Measurements from ENCODE around the gene FRMD6. TPM values are rescaled to one million over a fixed set of nuclear protein-coding genes. Genes with fewer than 3 reads are reported as not detected.

The FRMD6 gene
- polyA plus RNA-seq, 1 experiment, result 507 TPM

GRCh38 chr14:51691176-51691575 is 39.5 kb downstream of the FRMD6 start:
- POLR2A ChIA-PET, result interaction anchor here (0.5 kb wide), 1 partner anchor 40 kb away, joined by 5 read pairs; the partner anchor contains the start of gene FRMD6
- Histone ChIP-seq H3K4me3 (ENCODE audit: low read depth, low read length) (no peak overlapping the region), H3K36me3 (ENCODE audit: control insufficient read depth, insufficient read depth, low read length) (peaks cover 16% of the 10 kb centered on the region), H3K27me3 (ENCODE audit: control insufficient read depth, insufficient read depth, low read length) (no peaks in the 10 kb centered on the region)
- CTCF ChIA-PET, result no interaction called here
- DNase-seq (ENCODE audit: low read depth), result no peak
- TF ChIP-seq, protein P1, sequence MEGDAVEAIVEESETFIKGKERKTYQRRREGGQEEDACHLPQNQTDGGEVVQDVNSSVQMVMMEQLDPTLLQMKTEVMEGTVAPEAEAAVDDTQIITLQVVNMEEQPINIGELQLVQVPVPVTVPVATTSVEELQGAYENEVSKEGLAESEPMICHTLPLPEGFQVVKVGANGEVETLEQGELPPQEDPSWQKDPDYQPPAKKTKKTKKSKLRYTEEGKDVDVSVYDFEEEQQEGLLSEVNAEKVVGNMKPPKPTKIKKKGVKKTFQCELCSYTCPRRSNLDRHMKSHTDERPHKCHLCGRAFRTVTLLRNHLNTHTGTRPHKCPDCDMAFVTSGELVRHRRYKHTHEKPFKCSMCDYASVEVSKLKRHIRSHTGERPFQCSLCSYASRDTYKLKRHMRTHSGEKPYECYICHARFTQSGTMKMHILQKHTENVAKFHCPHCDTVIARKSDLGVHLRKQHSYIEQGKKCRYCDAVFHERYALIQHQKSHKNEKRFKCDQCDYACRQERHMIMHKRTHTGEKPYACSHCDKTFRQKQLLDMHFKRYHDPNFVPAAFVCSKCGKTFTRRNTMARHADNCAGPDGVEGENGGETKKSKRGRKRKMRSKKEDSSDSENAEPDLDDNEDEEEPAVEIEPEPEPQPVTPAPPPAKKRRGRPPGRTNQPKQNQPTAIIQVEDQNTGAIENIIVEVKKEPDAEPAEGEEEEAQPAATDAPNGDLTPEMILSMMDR (IDR thresholded peaks at IDR 0.05; ENCODE audit: insufficient read depth, low read depth, low read length), result no peak

GRCh38 chr14:51692646-51693045 is 40.9 kb downstream of the FRMD6 start:
- no peak overlapping the region for H3K4me3 ChIP-seq (ENCODE audit: low read depth, low read length)
- no peak for DNase-seq (ENCODE audit: low read depth)
- peaks cover 16% of the 10 kb centered on the region for H3K36me3 ChIP-seq (ENCODE audit: control insufficient read depth, insufficient read depth, low read length)
- no peaks in the 10 kb centered on the region for H3K27me3 ChIP-seq (ENCODE audit: control insufficient read depth, insufficient read depth, low read length)
- ChIA-PET POLR2A (interaction anchor here (0.6 kb wide), 1 partner anchor 168 kb away, joined by 10 read pairs; the partner anchor contains the start of gene GNG2), CTCF (interaction anchor here (0.9 to 1.8 kb wide), 2 partner anchors 11 to 358 kb away, joined by 3 to 7 read pairs; no protein-coding TSS in a partner anchor)
- TF ChIP-seq, protein P1 (IDR thresholded peaks at IDR 0.05; ENCODE audit: insufficient read depth, low read depth, low read length), result no peak

- CTCF ChIA-PET, result interaction anchor here (1.0 kb wide), 1 partner anchor 13 kb away, joined by 5 read pairs; no protein-coding TSS in a partner anchor
- POLR2A ChIA-PET, result no interaction called here
- H3K27me3 ChIP-seq (ENCODE audit: control insufficient read depth, insufficient read depth, low read length), result no peaks in the 10 kb centered on the region
- DNase-seq (ENCODE audit: low read depth), result no peak
- peaks cover 14% of the 10 kb centered on the region for H3K36me3 ChIP-seq (ENCODE audit: control insufficient read depth, insufficient read depth, low read length)
- TF ChIP-seq, protein P1 (IDR thresholded peaks at IDR 0.05; ENCODE audit: insufficient read depth, low read depth, low read length), result no peak
- no peak overlapping the region for H3K4me3 ChIP-seq (ENCODE audit: low read depth, low read length)
These were observed 46.1 kb downstream of the FRMD6 start for GRCh38 chr14:51697848-51698247.

- Histone ChIP-seq H3K36me3 (ENCODE audit: control insufficient read depth, insufficient read depth, low read length) (peaks cover 20% of the 10 kb centered on the region), H3K27me3 (ENCODE audit: control insufficient read depth, insufficient read depth, low read length) (no peaks in the 10 kb centered on the region), H3K4me3 (ENCODE audit: low read depth, low read length) (no peak overlapping the region)
- ChIA-PET CTCF (interaction anchor here (1.8 to 1.9 kb wide), 2 partner anchors 74 to 419 kb away, joined by 7 read pairs; no protein-coding TSS in a partner anchor), POLR2A (interaction anchor here (0.6 kb wide), 1 partner anchor 29 kb away, joined by 3 read pairs; no protein-coding TSS in a partner anchor)
- TF ChIP-seq, protein P1 (IDR thresholded peaks at IDR 0.05; ENCODE audit: insufficient read depth, low read depth, low read length), result no peak
- no peak for DNase-seq (ENCODE audit: low read depth)
These were observed 50.2 kb downstream of the FRMD6 start for GRCh38 chr14:51701951-51702350.

GRCh38 chr14:51703787-51704186 is 52.1 kb downstream of the FRMD6 start:
- Histone ChIP-seq H3K4me3 (ENCODE audit: low read depth, low read length) (no peak overlapping the region), H3K36me3 (ENCODE audit: control insufficient read depth, insufficient read depth, low read length) (peaks cover 25% of the 10 kb centered on the region), H3K27me3 (ENCODE audit: control insufficient read depth, insufficient read depth, low read length) (no peaks in the 10 kb centered on the region)
- ChIA-PET CTCF (interaction anchor here (1.8 kb wide), 1 partner anchor 51 kb away, joined by 5 read pairs; no protein-coding TSS in a partner anchor), POLR2A (no interaction called here)
- DNase-seq (ENCODE audit: low read depth), result no peak
- TF ChIP-seq, protein P1 (IDR thresholded peaks at IDR 0.05; ENCODE audit: insufficient read depth, low read depth, low read length), result no peak
